Smooth muscle cell of the brain vasculature (primary cell): ENCODE data around the gene UGT1A8.
"Not testable (repeated sequence)": the region's sequence is repeated elsewhere in the genome, so short reads cannot be mapped to it uniquely, and the experiment has no call there.

Source experiments
- DNase-seq: peaks from one replicate; pipeline ENCODE4 v3.0.0-alpha.2; 2012; ENCODE audit warnings: low read depth, low spot score

UGT1A8 gene

DNA sequence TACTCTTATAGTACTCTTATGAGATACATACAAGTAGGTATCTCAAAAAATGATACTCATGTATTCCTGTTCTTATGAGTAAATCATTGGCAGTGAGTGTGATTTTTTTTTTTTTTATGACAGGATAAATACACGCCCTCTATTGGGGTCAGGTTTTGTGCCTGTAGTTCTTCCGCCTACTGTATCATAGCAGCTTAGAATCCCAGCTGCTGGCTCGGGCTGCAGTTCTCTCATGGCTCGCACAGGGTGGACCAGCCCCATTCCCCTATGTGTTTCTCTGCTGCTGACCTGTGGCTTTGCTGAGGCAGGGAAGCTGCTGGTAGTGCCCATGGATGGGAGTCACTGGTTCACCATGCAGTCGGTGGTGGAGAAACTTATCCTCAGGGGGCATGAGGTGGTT lies at the start of gene UGT1A8:
Gene UGT1A8, plus strand, starts transcription at position 158 of the 400 bp plus-strand sequence. Its CDS starts 75 bp downstream, at position 233.
- DNase-seq: not testable (repeated sequence)

DNA sequence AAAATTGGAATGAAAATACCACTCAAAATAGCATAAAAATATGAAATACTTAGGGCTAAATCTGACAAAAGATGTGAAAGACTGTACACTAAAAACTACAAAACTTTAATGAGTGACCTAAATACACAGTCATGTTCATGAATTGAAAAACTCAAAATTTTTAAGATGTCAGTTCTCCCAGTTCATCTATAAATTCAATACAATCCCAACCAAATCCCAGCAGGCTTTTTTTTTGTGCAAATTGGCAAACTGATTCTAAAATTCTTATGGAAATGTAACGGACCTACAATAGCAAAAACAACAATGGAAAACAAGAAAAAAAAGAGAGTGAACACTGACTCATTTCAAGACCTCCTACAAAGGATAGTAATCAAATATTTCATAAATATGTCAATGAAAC lies 46.4 kb upstream of the UGT1A8 start:
- no peak for DNase-seq

DNA sequence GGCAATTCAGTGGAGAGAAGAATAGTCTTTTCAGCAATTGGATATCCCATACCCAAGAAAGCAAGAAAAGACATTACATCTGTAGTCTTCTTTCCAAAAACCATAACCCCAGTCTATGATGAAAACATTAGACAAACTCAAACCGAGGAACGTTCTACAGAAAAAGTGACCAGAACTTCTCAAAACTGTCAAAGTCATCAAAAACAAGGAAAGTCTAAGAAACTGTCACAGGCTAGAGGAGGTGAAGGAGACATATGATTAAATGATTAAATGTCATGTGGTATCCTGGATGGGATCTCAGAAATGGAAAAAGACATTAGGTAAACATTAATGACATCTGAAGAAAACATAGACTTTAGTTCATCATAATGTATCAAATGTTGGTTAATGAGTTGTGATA lies 46.0 kb upstream of the UGT1A8 start:
- no peak for DNase-seq

DNA sequence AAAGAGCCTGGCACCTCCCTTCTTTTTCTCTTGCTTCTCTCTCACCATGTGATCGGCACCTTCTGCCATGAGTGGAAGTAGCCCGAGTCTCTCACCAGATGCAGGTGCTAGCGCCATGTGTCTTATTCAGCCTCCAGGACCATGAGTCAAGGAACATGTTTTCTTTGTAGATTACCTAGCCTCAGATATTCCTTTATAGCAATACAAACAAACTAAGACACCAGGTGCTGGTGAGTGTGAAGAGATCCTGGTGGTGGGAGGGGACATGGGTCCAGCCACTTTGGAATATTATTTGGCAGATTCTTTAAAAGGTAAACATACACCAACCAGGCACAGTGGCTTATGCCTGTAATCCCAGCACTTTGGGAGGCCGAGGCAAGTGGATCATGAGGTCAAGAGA lies 45.0 kb upstream of the UGT1A8 start:
- no peak for DNase-seq

DNA sequence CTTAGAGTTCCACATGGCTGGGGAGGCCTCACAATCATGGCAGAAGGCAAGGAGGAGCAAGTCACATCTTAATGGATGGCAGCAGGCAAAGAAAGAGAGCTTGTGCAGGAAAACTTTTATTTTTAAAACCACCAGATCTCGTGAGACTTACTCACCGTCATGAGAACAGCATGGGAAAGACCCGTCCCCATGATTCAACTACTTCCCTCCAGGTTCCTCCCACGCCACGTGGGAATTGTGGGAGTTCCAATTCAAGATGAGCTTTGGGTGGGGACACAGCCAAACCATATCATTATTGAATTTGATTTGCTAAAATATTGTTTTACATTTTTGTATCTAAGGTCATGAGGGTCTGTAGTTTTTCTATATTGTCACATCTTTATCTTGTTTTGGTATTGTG lies 40.1 kb upstream of the UGT1A8 start:
- not testable (repeated sequence) for DNase-seq

DNA sequence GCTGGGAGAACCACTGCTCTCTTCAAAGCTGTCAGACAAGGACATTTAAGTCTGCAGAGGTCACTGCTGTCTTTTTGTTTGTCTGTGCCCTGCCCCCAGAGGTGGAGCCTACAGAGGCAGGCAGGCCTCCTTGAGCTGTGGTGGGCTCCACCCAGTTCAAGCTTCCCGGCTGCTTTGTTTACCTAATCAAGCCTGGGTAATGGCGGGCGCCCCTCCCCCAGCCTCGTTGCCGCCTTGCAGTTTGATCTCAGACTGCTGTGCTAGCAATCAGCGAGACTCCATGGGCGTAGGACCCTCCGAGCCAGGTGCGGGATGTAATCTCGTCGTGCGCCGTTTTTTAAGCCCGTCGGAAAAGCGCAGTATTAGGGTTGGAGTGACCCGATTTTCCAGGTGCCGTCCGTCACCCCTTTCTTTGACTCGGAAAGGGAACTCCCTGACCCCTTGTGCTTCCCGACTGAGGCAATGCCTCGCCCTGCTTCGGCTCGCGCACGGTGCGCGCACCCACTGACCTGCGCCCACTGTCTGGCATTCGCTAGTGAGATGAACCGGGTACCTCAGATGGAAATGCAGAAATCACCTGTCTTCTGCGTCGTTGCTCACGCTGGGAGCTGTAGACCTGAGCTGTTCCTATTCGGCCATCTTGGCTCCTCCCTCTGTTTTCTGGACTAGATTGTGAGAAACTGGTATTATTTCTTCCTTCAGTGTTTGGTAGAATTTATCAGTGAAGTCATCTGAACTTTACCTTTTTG lies 34.0 kb upstream of the UGT1A8 start:
- not testable (repeated sequence) for DNase-seq

DNA sequence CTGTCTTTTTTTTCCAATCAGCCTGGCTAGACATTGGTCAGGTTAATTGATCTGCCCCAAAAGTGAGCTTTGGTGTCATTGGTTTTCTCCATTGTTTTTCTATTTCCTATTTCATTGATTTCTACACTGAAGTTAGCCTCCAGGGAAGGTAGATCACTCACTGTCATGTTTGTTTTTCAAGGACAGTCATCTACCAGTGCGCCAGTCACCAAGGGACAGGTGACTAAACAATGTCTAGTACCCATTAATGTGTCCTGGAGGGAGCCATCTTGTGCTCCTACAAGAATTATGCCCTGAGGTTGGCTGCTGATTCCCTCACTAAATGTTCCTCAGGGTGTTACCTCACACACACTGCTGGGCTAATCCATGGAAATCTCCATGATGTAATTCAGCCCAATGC lies 33.2 kb upstream of the UGT1A8 start:
- DNase-seq: no peak

DNA sequence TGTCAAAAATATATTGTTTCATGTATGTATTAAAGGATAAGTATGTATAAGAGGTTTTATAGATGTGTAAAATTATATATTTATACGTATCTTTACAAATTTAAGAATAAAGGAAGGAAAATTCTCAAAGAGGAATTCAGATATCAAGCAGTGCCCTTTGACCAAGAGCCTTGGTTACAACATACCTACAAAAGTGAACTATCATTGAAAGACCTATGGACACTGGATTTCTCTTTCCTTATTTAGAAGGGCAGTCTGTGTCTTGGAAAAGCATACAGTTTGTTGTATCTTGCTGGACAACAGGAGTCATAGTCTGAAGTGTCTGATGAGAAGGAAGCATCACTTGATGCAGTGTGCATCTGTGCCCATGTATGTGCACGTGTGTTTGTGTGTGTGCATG lies 29.0 kb upstream of the UGT1A8 start:
- no peak for DNase-seq

DNA sequence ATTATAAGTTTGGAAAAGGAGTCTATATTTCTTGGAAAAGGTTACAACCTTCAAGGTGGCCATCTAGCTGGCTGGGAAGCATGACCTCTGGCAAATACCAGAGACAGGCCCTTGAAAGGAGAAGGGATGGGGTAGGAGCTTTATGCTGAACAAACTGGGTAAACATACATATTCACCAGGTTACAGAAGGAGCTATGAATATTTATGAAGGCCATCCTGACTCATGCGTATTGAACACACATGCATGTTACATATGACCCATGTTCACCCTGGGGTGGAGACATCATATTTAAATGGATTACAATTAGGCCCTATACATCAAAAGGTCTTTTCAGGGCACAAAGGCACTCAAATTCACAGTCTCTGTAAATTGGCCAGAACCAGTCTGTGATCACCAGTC lies 24.7 kb upstream of the UGT1A8 start:
- DNase-seq: not testable (repeated sequence)

DNA sequence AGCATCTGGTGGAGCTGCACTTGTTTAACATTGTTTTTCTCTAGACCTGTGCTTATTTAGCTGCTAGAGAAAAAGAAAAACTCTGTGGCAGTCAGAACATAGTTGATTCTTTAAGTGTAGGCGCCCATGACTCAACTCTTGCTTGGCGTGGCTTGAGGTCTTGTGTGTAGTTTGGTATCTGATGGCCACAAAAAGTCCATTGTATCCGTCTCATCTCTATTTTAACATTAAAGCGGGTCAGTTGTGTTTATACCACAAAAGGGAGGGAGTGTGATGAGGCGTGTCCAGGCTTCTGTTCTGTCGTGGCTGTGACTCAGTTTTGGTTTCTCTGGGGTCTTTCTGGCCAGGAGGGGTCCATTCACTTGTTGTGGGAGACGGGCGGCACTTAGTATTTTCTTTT lies 24.2 kb upstream of the UGT1A8 start:
- no peak for DNase-seq

DNA sequence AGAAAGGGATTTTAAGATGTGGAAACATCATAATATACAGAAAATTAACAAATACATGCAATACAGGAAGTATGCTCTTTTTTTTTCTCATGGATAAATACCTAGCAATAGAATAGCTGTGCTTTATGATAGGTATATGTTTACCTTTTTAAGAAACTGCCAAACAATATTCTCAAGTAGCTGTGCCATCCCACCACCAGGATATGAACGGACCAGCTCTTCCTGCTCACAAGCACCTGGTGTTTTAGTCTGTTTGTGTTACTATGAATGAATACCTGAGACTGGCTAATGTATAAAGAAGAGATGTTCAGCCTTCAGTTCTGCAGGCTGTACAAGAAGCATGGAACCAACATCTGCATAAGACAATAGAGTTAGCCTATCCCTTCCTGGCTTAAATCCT lies 19.9 kb upstream of the UGT1A8 start:
- no peak for DNase-seq

DNA sequence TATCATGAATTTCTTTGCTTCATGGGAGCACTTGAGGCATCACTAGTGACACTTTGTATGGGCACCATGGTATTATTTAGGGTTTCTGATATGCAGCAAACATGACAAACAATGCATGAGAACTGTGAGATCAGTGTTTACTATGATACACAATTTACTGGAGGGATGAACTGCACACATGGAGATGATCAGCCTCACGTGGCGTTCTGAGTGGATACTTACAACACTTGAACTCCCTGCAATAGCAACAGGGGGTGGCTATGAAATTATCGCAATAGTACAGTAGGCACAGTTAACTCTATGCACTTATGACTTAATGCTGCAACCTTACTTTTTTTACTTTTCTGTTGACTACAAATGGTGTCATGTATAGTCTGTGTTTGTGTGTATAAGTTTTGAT lies 18.5 kb upstream of the UGT1A8 start:
- no peak for DNase-seq

DNA sequence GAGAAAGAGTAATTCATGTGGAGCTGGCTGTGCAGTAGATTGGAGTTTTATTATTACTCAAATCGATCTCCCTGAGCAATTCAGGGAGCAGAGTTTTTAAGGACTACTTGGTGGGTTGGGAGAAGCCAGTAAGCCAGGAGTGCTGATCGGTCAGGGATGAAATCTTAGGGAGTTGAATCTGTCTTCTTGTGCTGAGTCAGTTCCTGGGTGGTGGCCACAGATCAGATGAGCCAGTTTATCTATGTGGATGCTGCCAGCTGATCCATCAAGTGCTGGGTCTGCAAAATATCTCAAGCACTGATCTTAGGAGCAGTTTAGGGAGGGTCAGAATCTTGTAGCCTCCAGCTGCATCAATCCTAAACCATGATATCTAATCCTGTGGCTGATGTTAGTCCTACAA lies 17.0 kb upstream of the UGT1A8 start:
- no peak for DNase-seq

DNA sequence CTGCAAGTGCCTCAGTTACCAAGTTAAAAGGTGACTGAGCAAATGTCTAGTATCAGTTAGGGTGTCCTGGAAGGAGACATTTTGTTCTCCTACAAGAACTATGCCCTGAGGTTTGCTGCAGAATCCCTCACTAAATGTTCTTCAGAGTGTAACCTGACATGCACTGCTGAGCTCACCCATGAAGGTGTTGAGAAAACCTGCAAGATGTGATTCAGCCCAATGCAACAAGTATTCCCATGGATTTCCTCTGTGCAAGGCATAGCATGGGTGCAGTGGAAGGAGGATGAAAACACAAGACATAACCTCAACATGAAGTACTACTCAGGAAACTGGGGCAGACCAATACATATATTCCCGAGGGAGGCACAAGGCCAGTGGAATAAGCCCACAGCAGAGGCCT lies 15.4 kb upstream of the UGT1A8 start:
- DNase-seq: no peak

DNA sequence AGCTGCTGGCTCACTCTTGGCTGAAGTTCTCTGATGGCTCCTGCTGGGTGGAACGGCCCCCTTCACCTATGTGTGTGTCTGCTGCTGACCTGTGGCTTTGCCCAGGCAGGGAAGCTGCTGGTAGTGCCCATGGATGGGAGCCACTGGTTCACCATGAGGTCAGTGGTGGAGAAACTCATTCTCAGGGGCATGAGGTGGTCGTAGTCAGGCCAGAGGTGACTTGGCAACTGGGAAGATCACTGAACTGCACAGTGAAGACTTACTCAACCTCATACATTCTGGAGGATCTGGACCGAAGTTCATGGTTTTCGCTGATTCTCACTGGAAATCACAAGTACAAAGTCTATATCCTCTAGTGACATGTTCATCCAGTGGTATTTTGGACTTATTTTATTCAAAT lies 13.9 kb upstream of the UGT1A8 start:
- no peak for DNase-seq

DNA sequence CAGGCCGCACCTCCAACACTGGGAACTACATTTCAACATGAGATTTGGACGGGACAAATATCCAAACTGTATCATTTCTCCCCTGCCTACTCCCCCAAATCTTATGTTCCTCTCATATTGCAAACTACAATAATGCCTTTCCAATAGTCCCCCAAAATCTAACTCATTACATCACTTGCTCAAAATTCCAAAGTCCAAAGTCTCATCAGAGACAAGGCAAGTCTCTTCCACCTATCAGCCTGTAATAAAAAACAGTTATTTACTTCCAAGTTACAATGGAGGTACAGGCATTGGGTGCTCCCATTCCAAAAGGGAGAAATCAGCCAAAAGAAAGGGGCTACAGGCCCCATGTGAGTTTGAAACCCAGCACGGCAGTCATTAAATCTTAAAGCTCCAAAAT lies 12.6 kb upstream of the UGT1A8 start:
- DNase-seq: no peak

DNA sequence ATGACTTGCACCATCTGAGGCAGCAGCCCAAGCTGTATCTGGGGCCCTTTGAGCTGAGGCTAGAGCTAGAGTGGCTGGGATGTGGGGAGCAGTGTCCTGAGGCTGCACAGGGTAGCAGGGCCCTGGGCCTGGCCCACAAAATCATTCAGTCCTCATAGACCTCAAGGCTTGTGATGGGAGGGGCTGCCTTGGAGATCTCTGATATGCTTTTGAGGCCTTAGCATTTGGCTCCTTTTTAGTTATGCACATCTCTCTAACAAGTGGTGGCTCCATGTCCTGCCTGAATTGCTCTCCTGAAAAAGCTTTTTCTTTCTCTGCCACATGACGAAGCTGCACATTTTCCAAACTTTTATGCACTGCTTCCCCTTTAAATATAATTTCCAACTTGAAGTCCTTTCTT lies 11.8 kb upstream of the UGT1A8 start:
- DNase-seq: no peak

DNA sequence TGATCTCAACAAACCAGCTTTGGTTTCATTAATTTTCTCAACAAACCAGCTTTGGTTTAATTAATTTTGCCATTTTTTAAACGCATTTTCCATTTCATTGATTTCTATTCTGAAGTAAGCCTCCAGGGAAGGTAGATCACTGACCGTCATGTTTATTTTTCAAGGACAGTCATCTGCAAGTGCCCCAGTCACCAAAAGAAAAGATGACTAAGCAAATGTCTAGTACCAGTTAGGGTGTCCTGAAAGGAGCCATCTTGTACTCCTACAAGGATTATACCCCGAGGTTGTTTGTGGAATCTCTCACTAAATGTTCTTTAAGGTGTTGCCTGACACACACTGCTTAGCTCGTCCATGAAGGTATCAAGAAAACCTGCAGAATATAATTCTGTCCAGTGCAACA lies 6.1 kb upstream of the UGT1A8 start:
- no peak for DNase-seq

DNA sequence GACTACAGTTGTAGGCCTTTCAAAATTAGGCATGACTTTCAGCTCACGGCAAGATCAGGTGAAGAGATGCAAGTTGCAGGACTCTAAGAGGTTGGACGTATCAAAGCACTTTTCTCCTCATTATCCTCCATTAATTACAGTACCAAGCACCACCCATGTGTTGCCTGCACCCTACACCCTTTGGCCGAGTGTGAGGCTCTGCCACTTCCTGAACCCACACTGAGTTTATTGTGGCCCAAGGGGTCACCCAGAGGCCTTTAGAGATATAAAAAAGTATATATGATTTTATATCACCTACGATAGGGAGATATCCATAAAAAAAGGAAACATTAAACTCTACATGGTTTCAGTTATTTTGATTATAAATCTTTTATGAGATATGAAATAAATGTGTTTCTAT lies 2.8 kb downstream of the UGT1A8 start:
- DNase-seq: no peak

DNA sequence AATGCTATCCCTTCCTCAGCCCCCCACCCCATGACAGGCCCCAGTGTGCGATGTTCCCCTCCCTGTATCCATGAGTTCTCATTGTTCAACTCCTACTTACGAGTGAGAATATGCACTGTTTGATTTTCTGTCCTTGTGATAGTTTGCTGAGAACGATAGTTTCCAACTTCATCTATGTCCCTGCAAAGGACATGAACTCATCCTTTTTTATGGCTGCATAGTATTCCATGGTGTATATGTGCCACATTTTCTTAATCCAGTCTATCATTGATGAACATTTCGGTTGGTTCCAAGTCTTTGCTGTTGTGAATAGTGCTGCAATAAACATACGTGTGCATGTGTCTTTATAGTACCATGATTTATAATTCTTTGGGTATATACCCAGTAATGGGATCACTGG lies 4.4 kb downstream of the UGT1A8 start:
- DNase-seq: not testable (repeated sequence)

DNA sequence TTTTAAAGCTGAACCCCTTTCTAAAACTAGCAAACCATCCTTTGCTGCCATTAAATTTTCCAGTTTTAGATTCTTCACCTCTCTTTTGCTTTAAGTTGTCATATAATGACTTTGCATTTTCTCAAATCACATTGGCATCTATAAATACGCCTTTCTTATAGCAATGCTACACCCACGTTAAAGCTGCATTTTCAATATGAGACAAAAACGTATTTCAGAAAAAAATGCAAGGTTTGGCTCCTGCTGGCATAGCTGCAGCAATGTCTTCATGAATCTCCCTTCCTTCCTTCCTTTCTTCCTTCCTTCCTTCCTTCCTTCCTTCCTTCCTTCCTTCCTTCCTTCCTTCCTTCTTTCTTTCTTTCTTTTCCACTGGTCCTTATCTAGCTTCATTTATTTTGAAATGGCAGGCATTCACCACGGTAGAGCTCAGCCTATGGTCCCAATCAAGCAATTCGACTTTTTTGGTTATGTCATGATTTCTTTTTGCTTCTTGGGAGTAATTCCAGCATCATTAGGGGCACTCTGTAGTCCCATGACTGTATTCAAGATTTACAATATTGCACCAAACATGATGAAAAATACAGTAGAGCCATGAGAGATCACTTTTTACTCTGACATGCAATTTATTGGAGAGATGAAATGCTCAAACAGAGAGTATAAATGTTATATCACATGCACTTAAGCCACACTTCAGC lies 10.0 kb downstream of the UGT1A8 start:
- DNase-seq: no peak

DNA sequence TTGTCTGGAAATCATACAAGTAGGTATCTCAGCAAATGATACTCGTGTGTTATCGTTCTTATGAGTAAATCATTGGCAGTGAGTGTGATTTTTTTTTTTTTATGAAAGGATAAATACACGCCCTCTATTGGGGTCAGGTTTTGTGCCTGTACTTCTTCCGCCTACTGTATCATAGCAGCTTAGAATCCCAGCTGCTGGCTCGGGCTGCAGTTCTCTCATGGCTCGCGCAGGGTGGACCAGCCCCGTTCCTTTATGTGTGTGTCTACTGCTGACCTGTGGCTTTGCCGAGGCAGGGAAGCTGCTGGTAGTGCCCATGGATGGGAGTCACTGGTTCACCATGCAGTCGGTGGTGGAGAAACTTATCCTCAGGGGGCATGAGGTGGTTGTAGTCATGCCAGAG lies 18.9 kb downstream of the UGT1A8 start, which contains the start of gene UGT1A10:
Gene UGT1A10, plus strand, starts transcription at position 143 of the 400 bp plus-strand sequence. Its CDS starts 75 bp downstream, at position 218.
- not testable (repeated sequence) for DNase-seq

DNA sequence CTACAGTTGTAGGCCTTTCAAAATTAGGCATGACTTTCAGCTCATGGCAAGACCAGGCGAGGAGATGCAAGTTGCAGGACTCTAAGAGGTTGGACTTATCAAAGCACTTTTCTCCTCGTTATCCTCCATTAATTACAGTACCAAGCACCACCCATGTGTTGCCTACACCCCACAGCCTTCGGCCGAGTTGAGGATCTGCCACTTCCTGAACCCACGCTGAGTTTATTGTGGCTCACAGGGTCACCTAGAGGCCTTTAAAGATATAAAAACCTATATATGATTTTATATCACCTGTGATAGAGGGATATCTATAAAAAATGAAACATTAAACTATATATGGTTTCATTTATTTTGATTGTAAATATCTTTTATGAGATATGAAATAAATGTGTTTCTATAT lies 21.4 kb downstream of the UGT1A8 start:
- no peak for DNase-seq
